Stimulated activated effector memory CD8-positive, alpha-beta T cell treated with anti-CD3 and anti-CD28 coated beads, Interleukin-12 subunit alpha, Interleukin-12 subunit beta, amount 100 ng/mL, for 72 hours (primary cell): ENCODE data around the gene REXO5.
"Not testable (repeated sequence)": the region's sequence is repeated elsewhere in the genome, so short reads cannot be mapped to it uniquely, and the experiment has no call there.

Experiments
- ATAC-seq: fragments of 150-1000 bp; cut with Tn5 transposase; 2 replicates; pipeline ENCODE4 v1.10.0; 2021
- DNase-seq, 2 donors: peaks; one replicate each; pipeline ENCODE4 v3.0.0; 2021 to 2022; ENCODE audit warnings: low spot score in 2 of 2
- H3K27ac Mint-ChIP-seq: one replicate; pipeline ENCODE4 v1.8.0; 2022; ENCODE audit warnings: mild to moderate bottlenecking, mixed read lengths
- H3K36me3 Mint-ChIP-seq: one replicate; pipeline ENCODE4 v1.8.0; 2022; ENCODE audit warnings: mild to moderate bottlenecking, mixed read lengths
- H3K4me1 Mint-ChIP-seq: one replicate; pipeline ENCODE4 v1.8.0; 2022; ENCODE audit warnings: mixed read lengths
- H3K4me3 Mint-ChIP-seq: one replicate; pipeline ENCODE4 v1.8.0; 2022; ENCODE audit warnings: mild to moderate bottlenecking, mixed read lengths
- H3K9me3 Mint-ChIP-seq: one replicate; pipeline ENCODE4 v1.8.0; 2022; ENCODE audit warnings: mixed read lengths

REXO5 gene

DNA sequence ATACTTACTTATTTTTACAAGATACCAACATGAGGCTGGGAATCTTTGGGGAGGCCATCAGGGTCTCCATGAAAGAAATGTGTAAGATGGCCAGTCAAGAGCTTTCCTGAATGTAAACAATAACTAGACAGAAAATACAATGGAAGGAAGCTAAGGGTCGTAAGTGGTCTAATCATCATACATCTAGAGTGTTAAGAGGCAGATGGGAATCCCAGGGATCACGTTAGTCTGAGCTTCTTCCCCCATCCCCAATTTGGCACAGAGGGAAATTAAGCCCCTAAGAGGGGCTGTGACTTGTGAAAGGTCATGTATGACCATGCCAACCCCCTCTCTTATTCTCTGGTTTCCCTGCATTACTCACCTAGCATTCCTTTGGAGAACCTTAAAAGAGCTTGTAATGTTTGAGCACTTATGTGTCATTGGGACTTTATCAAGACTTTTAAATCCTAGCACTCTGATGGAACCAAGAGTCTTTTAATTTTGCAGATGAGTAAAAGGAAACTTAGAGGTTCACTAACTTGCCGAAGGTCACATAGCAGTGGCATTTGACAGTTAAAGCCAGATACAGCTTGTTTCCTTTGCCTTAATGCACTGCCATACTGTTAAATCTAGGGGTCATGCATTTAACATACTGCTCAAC lies 47.8 kb downstream of the REXO5 start:
- ATAC-seq (no peak), DNase-seq (no peak)
- Mint-ChIP-seq H3K27ac (peak overlapping the region; percentile 32), H3K4me1 (peaks cover 6% of the 10 kb centered on the region), H3K36me3 (peaks cover 36% of the 10 kb centered on the region), H3K9me3 (no peaks in the 10 kb centered on the region), H3K4me3 (no peak overlapping the region)

DNA sequence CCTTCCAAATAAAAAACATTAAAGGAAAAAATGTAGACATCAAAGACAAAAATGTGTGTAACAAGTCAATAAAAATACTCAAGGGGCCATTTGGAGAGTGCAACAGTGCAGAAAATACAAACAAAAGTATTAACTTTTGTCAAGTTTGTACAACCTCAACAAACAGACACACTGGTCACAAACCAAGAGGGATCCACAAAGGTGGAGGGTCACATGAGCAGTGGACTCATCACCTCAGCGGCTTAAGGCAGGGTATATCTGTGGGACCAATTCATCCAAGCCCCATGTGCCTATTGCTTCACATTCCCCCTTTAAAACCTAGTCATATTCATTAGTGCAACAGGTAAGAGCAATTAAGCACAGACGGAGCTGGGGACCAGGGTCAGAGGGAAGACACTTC lies 48.6 kb downstream of the REXO5 start:
- ATAC-seq (no peak), DNase-seq (no peak)
- Mint-ChIP-seq H3K36me3 (peaks cover 44% of the 10 kb centered on the region), H3K4me1 (peaks cover 6% of the 10 kb centered on the region), H3K4me3 (no peak overlapping the region), H3K9me3 (no peaks in the 10 kb centered on the region), H3K27ac (no peak overlapping the region)

DNA sequence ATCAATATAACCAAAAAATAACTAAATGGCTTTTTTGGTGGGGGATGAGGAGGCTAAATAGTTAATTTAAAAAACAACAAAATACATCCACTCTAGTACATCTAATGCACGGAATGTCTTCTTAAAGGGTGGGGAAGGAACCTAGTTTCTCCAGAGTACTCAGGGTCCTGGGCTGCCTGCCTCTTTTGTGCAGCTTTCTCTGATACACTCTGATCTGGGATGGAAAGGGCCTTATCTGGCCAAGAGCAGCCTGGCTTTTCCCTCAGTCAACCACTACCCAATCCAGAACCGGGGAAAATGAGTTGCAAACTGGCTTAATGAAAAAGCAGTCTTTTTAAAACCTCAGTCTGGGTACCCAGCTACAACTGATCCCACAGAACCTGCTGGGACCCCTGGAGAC lies 51.0 kb downstream of the REXO5 start:
- Mint-ChIP-seq H3K36me3 (peaks cover 65% of the 10 kb centered on the region), H3K4me1 (peaks cover 6% of the 10 kb centered on the region), H3K27ac (no peak overlapping the region), H3K9me3 (no peaks in the 10 kb centered on the region), H3K4me3 (no peak overlapping the region)
- no peak for DNase-seq
- ATAC-seq: no peak

DNA sequence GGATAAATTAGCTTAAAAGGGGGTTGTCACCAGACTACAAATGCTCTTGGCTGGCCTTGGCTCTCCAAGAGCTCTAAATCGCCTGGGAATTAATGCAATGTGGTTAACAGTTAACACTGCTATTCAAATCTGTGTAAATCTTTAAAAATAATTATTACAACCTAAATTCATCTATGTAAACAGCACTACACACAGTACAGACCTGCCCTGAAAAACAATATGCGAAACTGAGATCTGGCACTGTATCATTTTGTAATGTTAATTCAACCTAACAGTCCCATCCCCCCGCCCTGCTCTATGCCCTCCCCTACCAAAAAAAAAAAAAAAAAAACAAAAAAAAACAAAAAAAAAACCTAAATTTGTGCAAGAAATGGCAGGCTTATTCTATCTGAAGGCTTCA lies 52.9 kb downstream of the REXO5 start:
- no peaks in the 10 kb centered on the region for H3K9me3 Mint-ChIP-seq
- no peak overlapping the region for H3K4me3 Mint-ChIP-seq
- H3K36me3 Mint-ChIP-seq: peaks cover 64% of the 10 kb centered on the region

DNA sequence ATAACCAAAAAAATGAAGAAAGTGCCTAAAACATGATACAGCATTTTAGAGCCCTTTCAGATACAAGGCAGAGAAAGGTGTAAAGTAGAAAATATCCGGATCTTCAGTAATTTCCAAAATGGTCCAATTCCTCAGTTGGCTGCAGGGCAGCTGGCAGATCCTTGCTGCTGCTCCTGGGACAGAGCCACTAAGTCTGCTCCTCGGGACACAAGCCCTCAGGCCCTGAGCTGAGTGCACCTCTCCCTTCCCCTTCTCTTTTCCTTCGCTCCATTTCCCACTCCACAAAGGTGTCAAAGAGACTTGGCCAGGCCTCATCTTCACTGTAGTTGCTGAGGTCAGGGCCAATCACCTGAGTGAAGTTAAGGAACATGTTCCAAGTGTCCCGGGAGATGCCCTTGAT lies 53.4 kb downstream of the REXO5 start:
- Mint-ChIP-seq H3K36me3 (peaks cover 61% of the 10 kb centered on the region), H3K4me1 (peaks cover 24% of the 10 kb centered on the region), H3K9me3 (no peaks in the 10 kb centered on the region), H3K27ac (peak overlapping the region; percentile 35), H3K4me3 (no peak overlapping the region)
- no peak for DNase-seq
- no peak for ATAC-seq

More for the DNA sequence above, 52.9 kb downstream of the REXO5 start:
- ATAC-seq (no peak), DNase-seq (no peak)
- H3K27ac Mint-ChIP-seq: no peak overlapping the region
- H3K4me1 Mint-ChIP-seq: peaks cover 20% of the 10 kb centered on the region

DNA sequence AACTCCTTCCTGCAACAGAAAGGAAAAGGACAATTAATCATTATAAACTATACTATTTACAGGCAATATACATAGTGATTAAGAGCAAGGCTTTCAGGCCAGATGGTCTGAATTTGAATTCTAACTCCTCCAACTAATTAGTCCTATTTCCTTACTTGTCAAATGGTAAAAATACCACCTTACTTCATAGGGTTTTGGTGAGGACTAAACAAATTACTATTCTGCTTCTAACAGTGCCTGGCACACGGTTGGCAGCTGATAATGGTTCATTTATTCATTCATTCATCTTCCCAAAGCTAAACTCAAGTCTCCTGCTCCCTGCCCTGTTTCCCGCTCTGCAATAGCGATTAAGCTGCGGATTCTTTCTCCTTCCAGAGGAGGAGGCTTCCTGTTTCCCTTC lies 54.0 kb downstream of the REXO5 start:
- no peak for DNase-seq
- Mint-ChIP-seq H3K4me3 (no peak overlapping the region), H3K4me1 (peaks cover 25% of the 10 kb centered on the region), H3K9me3 (no peaks in the 10 kb centered on the region), H3K27ac (peak overlapping the region; percentile 35), H3K36me3 (peaks cover 55% of the 10 kb centered on the region)
- no peak for ATAC-seq

DNA sequence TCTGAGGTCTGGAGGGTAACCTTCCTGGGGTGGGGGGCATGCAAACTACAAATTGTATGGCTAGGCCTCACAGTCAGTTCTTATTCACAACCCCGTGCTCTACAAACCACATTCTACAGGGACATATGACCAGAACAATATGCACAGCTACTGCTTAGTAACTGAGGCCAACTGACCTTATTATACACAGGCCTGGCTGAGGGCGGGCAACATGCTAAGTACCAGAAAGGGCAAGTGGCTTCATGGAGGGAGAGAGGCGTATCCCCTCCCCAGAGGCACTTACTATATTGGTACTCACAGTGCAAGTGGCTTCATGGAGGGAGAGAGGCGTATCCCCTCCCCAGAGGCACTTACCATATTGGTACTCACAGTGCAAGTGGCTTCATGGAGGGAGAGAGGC lies 54.7 kb downstream of the REXO5 start:
- peaks cover 55% of the 10 kb centered on the region for H3K36me3 Mint-ChIP-seq
- H3K9me3 Mint-ChIP-seq: not testable (repeated sequence)

DNA sequence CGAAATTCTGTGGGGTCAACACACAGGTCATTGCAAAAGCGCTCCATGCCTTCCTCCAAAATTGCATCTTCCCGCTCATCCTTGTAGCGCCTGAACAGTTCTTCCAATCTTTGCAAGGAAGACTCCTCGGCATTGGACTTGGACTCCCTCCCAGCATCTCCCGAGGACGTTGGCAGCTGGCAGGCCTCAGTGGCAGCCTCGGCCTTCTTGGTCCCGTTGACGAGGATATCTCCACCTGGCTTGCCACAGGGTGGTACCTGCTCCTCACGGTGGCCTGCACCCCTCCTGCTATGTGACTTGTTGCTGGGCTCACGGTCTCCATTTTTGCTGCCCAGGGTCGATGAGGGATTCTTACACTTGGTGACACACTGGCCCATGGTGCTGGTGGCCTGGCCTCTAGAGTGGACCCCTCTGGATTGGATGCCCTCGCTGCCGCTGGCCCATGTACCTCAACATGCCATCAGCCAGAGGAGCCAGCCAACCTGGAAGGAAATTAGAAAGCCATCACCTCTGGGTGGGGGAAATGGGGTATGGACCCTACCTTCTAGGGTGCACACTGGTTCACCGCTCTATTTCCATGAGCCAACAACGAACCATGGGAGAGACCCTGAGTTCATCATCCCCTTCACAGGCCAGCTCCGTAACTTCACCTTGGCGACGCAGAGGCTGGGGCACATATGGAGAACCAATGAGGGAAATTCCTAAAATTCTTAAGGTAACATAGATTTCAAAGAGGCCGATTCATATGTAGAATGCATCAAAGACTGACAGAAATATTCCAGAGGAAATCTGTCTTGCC lies 56.0 kb downstream of the REXO5 start:
- H3K9me3 Mint-ChIP-seq: no peaks in the 10 kb centered on the region
- no peak overlapping the region for H3K4me3 Mint-ChIP-seq
- DNase-seq (no peak), ATAC-seq (no peak)
- H3K4me1 Mint-ChIP-seq: peaks cover 43% of the 10 kb centered on the region
- H3K27ac Mint-ChIP-seq: peak overlapping the region; percentile 40
- H3K36me3 Mint-ChIP-seq: peaks cover 51% of the 10 kb centered on the region

More for the DNA sequence above, 54.7 kb downstream of the REXO5 start:
- Mint-ChIP-seq H3K4me1 (peaks cover 29% of the 10 kb centered on the region), H3K27ac (peak overlapping the region; percentile 35)
- not testable (repeated sequence) for DNase-seq, H3K4me3 Mint-ChIP-seq, ATAC-seq

DNA sequence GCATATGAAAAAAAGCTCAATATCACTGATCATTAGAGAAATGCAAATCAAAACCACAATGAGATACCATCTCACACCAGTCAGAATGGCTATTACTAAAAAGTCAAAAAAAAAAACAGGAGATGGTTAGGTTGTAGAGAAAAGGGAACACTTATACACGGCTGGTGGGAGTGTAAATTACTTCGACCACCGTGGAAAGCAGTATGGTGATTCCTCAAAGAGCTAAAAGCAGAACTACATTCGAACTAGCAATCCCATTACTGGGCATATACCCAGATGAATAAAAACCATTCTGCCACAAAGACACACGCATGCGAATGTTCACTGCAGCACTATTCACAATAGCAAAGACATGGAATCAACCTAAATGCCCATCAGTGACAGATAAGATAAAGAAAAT lies 58.0 kb downstream of the REXO5 start:
- not testable (repeated sequence) for H3K4me3 Mint-ChIP-seq, H3K9me3 Mint-ChIP-seq, ATAC-seq, DNase-seq
- Mint-ChIP-seq H3K27ac (peak overlapping the region; percentile 96), H3K4me1 (peaks cover 58% of the 10 kb centered on the region), H3K36me3 (peaks cover 38% of the 10 kb centered on the region)

DNA sequence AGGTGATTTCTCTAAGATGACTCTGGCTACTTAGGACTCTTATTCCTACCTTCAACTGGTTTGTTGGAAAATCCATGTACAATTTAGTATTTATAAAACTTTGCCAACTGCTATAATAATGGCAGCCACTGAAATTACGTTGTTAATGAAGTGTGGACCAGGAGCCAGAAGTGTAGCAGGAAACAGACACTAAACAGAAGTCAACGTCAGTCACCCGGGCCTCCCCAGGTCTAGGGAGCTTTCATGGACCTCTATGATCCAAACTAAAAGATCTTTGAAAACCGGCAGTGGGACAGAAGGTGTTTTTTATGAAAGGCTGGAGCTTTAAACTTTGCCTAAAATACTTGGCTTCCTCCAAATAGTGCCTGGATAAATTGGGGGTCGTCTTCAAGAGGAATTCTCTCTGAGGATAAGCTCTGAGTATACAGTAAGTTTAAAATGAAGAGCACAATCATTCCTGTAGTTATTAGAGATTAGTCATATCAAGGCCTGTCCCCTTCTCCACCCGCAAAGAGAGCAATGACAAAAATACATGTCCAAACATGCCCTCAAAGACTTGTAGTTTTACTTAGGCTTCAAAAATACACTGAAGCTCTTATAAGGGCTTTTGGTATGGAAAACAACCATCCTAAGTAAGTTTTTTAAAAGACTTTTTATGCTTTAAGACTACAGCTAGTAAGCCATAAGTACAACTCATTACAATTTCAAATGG lies 59.2 kb downstream of the REXO5 start:
- DNase-seq (no peak), ATAC-seq (peak; percentile 95)
- Mint-ChIP-seq H3K9me3 (no peaks in the 10 kb centered on the region), H3K36me3 (peaks cover 26% of the 10 kb centered on the region), H3K4me3 (peak overlapping the region; percentile 37), H3K4me1 (peaks cover 59% of the 10 kb centered on the region), H3K27ac (peak overlapping the region; percentile 96)

DNA sequence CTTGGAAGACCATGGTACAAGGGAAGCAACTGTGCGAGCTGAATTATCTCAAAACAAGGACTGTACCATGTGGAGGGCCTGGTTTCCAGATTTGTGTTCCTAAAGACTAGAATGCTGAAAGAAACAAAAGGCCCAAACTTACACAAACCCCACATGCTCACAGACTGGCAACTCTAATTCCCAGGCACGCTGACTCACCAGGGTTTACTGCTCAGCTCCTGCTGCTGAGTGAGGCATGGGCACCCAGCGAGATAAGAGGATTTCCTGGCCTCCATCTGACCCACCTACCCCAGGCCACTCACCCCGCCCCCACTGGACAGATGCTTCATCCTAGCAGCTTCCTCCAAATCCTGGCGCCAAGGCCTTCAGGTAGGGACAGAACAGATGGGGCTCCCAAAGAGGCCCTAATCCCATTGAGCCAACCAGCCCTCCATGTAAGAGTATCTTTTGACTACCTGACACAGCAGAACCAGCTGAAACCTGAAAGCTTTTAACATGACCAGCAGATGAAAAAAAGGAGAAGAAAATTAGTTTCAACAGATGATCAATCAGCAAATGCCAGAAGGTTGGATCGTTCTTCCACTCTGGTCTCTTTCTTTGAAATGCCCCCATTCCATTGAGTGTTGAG lies 59.9 kb downstream of the REXO5 start:
- H3K36me3 Mint-ChIP-seq: peaks cover 26% of the 10 kb centered on the region
- DNase-seq (no peak), ATAC-seq (peak; percentile 80)
- H3K4me1 Mint-ChIP-seq: peaks cover 65% of the 10 kb centered on the region
- no peaks in the 10 kb centered on the region for H3K9me3 Mint-ChIP-seq
- peak overlapping the region; percentile 37 for H3K4me3 Mint-ChIP-seq
- H3K27ac Mint-ChIP-seq: peak overlapping the region; percentile 96

DNA sequence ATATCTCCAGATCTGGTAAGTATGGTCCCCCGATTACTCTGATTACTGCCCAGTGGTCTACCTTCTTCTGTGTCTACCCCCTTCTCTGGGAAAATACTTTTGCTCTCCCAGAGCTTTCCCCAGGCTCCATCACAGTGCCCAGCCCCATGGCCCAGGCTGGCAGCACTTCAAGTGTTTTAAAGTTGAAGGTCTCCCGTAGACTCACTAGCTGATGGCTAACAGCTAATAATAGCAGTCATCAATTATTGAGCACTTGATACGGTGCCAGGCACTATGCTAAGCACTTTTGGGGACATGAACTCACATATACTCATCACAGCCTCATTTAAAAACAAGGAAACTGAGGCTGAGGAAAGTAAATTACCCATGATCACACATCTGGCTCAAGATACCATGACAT lies 60.5 kb downstream of the REXO5 start:
- no peak for ATAC-seq
- peak overlapping the region; percentile 37 for H3K4me3 Mint-ChIP-seq
- H3K36me3 Mint-ChIP-seq: peaks cover 22% of the 10 kb centered on the region
- H3K4me1 Mint-ChIP-seq: peaks cover 66% of the 10 kb centered on the region
- DNase-seq: no peak
- peak overlapping the region; percentile 96 for H3K27ac Mint-ChIP-seq
- no peaks in the 10 kb centered on the region for H3K9me3 Mint-ChIP-seq

DNA sequence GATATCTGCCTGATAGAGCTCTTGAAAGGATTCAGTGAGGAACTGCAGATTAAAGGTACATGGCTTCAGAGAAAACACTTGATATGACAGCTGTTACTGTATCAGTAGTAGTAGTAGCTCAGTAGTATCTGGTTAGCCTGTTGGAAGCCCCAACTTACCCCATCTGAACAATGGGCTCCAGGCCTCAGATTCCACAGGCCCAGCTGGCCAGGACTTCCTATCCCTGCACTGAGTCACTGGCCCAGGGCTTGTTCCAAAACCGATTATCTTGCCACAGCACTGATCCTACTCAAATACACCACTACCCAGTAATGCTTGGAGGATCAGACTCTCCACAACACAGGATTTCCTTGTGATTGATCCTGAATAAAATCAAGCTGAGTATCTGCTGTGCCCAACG lies 61.3 kb downstream of the REXO5 start:
- ATAC-seq (no peak), DNase-seq (no peak)
- peaks cover 70% of the 10 kb centered on the region for H3K4me1 Mint-ChIP-seq
- peaks cover 20% of the 10 kb centered on the region for H3K36me3 Mint-ChIP-seq
- H3K27ac Mint-ChIP-seq: peak overlapping the region; percentile 96
- no peaks in the 10 kb centered on the region for H3K9me3 Mint-ChIP-seq
- H3K4me3 Mint-ChIP-seq: no peak overlapping the region

DNA sequence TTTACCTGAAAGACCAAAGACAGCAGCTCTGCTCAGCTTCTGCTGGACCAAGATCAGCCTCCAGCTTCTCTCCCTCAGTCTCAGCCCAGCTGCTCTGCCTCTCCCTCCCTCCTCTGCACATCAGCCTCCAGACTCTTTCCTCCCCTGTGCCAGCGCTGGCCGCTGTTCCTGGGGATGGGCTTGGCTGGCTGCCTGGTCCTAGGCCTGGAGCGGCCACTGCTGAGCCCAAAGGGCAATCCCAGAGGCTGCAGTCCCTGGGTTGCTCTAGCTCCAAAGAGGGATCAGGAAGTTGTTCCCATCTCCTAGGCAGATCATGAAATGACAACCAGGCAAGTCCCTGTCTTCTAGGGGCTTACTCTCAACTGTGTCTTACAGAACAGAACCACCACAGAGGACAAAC lies 62.6 kb downstream of the REXO5 start:
- Mint-ChIP-seq H3K4me3 (no peak overlapping the region), H3K9me3 (no peaks in the 10 kb centered on the region), H3K4me1 (peaks cover 72% of the 10 kb centered on the region), H3K27ac (no peak overlapping the region), H3K36me3 (peaks cover 19% of the 10 kb centered on the region)
- no peak for ATAC-seq
- no peak for DNase-seq

DNA sequence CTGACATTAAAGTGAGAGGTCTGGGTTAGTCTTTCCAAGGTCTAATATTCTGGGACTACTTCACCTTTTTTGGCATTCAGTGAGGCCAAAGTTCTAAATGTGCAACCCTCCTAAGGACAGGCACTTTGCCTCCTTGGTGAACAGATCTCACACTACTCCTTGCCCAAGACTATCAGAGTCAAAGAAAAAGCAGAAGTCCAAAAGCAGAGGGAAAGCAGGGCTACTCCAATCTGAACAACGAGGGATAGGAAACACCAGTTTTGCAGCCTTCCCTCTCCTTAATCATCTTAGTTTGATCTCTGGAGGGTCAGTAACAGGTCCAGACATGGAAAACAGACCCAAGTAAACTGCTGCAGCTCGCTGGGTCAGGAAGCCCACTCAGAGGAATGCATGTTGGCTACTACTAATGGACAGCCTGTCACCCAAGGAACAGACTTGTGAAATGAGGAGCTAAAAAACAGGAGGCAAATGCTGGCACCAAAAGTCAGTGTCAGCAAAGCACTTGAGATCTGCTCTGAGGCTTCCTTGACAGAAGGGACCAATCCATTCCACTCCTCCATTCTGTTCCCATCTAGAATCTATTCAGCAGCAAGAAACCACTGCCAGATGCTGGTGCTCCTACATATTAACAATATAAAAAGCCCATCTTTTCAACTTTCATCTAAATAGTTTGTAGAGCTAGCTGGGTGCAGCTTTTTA lies 63.9 kb downstream of the REXO5 start:
- Mint-ChIP-seq H3K36me3 (peaks cover 27% of the 10 kb centered on the region), H3K9me3 (no peaks in the 10 kb centered on the region), H3K4me1 (peaks cover 75% of the 10 kb centered on the region), H3K4me3 (no peak overlapping the region), H3K27ac (no peak overlapping the region)
- ATAC-seq (no peak), DNase-seq (no peak)
